ENCODE data around the gene DCLK1. TPM values are rescaled to one million over a fixed set of nuclear protein-coding genes. Genes with fewer than 3 reads are reported as not detected.

DCLK1 gene
- total and polyA plus RNA-seq, 10 of the 15 experiments (the other 5 are each of a cell fraction or from before 2014, with no cell fraction given): not detected

DNA sequence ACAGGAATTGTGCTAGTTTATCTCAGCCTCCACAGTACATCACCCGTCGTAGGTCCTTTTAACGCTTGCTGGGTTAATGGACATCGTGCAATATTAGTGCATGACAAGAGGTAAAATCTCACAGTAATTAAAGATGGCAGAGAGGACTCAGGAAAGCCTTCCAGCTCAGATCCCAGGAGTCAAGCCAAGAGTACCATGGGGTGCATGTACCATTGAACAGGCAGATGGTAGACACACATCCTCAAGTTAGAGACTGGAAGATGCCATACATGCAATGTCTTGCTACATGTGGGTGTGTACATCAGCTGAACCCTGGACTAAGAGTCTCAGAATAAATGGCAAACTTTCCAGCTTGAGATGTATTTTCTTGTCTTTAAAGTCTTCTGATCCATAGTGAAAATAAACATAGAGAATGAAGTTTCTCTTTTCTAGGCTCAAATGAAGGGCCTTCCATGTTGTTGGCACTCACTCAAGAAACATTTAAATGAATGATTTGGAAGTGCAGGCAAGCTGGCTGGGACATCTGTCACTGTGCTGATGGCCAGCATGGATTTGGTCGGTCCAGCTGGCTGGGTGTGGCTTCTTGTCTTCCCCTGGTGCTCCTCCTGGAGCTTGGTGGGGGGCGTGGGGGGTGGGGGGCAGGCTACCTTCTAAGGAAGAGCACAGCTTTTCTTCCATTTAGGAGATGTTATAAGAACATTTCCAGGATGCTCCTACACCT is 363.8 kb downstream of the DCLK1 start (continued):
- TF ChIP-seq SUPT20H (IDR thresholded peaks at IDR 0.05; ENCODE audit: borderline replicate concordance, control insufficient read depth, low read depth, low read length) (no peak), ZSCAN29 (IDR thresholded peaks at IDR 0.05) (no peak), STAT3 (IDR thresholded peaks at IDR 0.05; ENCODE audit: low read depth, low read length) (no peak), NRF1 (conservative IDR thresholded peaks at IDR 0.05; ENCODE audit: low read depth, low read length) (no peak), IRF3 (IDR thresholded peaks at IDR 0.05) (no peak), ATF2 (IDR thresholded peaks at IDR 0.05; ENCODE audit: low read length) (no peak), CBX3 (IDR thresholded peaks at IDR 0.05; ENCODE audit: borderline replicate concordance, low read depth) (no peak), E2F8 (IDR thresholded peaks at IDR 0.05; ENCODE audit: low read depth, partially characterized antibody) (no peak), TCF3 (IDR thresholded peaks at IDR 0.05; ENCODE audit: borderline replicate concordance, insufficient read depth, low read depth, low read length) (no peak), RUNX3 (IDR thresholded peaks at IDR 0.05; ENCODE audit: low read length) (no peak)
